ENCODE measurements around the gene SARNP.

Gene SARNP

GRCh38 chr12:55746174-55746912 is 71.2 kb downstream of the SARNP start:
- peaks cover 35% of the 10 kb centered on the region for H3K4me1 ChIP-seq
- peak overlapping the region; percentile 98 for H3K4me2 ChIP-seq
- H3K27me3 ChIP-seq: no peaks in the 10 kb centered on the region
- no peaks in the 10 kb centered on the region for H3K9me3 ChIP-seq
- peaks cover 49% of the 10 kb centered on the region for H3K36me3 ChIP-seq
- TF ChIP-seq Cebpa-rat (IDR thresholded peaks at IDR 0.05): no peak
- peak overlapping the region; percentile 83 for H3K27ac ChIP-seq
- peaks cover 48% of the 10 kb centered on the region for H4K20me1 ChIP-seq
- peak overlapping the region; percentile 92 for H3K4me3 ChIP-seq
- peak overlapping the region; percentile 76 for H3K9ac ChIP-seq

- Histone ChIP-seq H3K9me3 (no peaks in the 10 kb centered on the region), H3K27ac (peak overlapping the region; percentile 83), H3K9ac (peak overlapping the region; percentile 93), H3K36me3 (peaks cover 41% of the 10 kb centered on the region), H3K4me2 (peak overlapping the region; percentile 98), H4K20me1 (peaks cover 40% of the 10 kb centered on the region), H3K4me1 (peaks cover 35% of the 10 kb centered on the region), H3K4me3 (peak overlapping the region; percentile 92), H3K27me3 (no peaks in the 10 kb centered on the region)
- no peak for TF ChIP-seq Cebpa-rat (IDR thresholded peaks at IDR 0.05)
These were observed 72.0 kb downstream of the SARNP start for GRCh38 chr12:55745361-55746173.

- H3K9me3 ChIP-seq: no peaks in the 10 kb centered on the region
- peak overlapping the region; percentile 92 for H3K4me3 ChIP-seq
- H3K4me2 ChIP-seq: peak overlapping the region; percentile 98
- H3K27me3 ChIP-seq: no peaks in the 10 kb centered on the region
- H3K4me1 ChIP-seq: peaks cover 35% of the 10 kb centered on the region
- peak overlapping the region; percentile 76 for H3K27ac ChIP-seq
- TF ChIP-seq Cebpa-rat (IDR thresholded peaks at IDR 0.05): no peak
- peaks cover 35% of the 10 kb centered on the region; the same call in 1 of the 2 replicates for H4K20me1 ChIP-seq
- peak overlapping the region; percentile 93 for H3K9ac ChIP-seq
- H3K36me3 ChIP-seq: peaks cover 30% of the 10 kb centered on the region
These were observed 73.0 kb downstream of the SARNP start for GRCh38 chr12:55744340-55745030.

GRCh38 chr12:55743406-55744339 is 73.9 kb downstream of the SARNP start:
- Histone ChIP-seq H3K27me3 (no peaks in the 10 kb centered on the region), H3K4me2 (peak overlapping the region; percentile 98), H3K4me3 (peak overlapping the region; percentile 92), H4K20me1 (peaks cover 27% of the 10 kb centered on the region; the same call in 1 of the 2 replicates), H3K9me3 (no peaks in the 10 kb centered on the region), H3K36me3 (peaks cover 22% of the 10 kb centered on the region), H3K27ac (peak overlapping the region; percentile 76), H3K9ac (peak overlapping the region; percentile 93), H3K4me1 (peaks cover 35% of the 10 kb centered on the region)
- TF ChIP-seq Cebpa-rat (IDR thresholded peaks at IDR 0.05): no peak

- no peak for TF ChIP-seq Cebpa-rat (IDR thresholded peaks at IDR 0.05)
- H3K27ac ChIP-seq: peak within 1 kb of the TSS; percentile 83
These were observed 74.7 kb downstream of the SARNP start, which contains the start of gene GDF11 for GRCh38 chr12:55742719-55743405. Gene GDF11 (plus strand): TSS chr12:55743122. CDS start chr12:55743317, 195 bp downstream.

GRCh38 chr12:55741931-55742680 is 75.4 kb downstream of the SARNP start:
- H3K9ac ChIP-seq: peak overlapping the region; percentile 80; the same call in 1 of the 2 replicates
- H3K27ac ChIP-seq: peak overlapping the region; percentile 83
- no peaks in the 10 kb centered on the region for H3K27me3 ChIP-seq
- TF ChIP-seq Cebpa-rat (IDR thresholded peaks at IDR 0.05): no peak
- H3K4me1 ChIP-seq: peaks cover 35% of the 10 kb centered on the region
- peak overlapping the region; percentile 62 for H3K4me3 ChIP-seq
- peaks cover 11% of the 10 kb centered on the region; the same call in 1 of the 2 replicates for H4K20me1 ChIP-seq
- H3K4me2 ChIP-seq: peak overlapping the region; percentile 90
- H3K36me3 ChIP-seq: peaks cover 6% of the 10 kb centered on the region; the same call in 1 of the 2 replicates
- H3K9me3 ChIP-seq: no peaks in the 10 kb centered on the region

More at GRCh38 chr12:55742719-55743405, 74.7 kb downstream of the SARNP start, which contains the start of gene GDF11:
- Histone ChIP-seq H3K9me3 (no peaks in the 10 kb centered on the region), H3K4me1 (peaks cover 35% of the 10 kb centered on the region), H4K20me1 (peaks cover 19% of the 10 kb centered on the region; the same call in 1 of the 2 replicates), H3K4me2 (peak within 1 kb of the TSS; percentile 98), H3K4me3 (peak within 1 kb of the TSS; percentile 92), H3K9ac (peak within 1 kb of the TSS; percentile 93), H3K27me3 (no peaks in the 10 kb centered on the region), H3K36me3 (peaks cover 14% of the 10 kb centered on the region)

GRCh38 chr12:55739025-55739378 is 78.5 kb downstream of the SARNP start:
- Histone ChIP-seq H3K36me3 (no peaks in the 10 kb centered on the region), H3K9ac (no peak overlapping the region), H3K4me1 (peaks cover 29% of the 10 kb centered on the region), H3K4me2 (peak overlapping the region; percentile 98; the same call in 1 of the 2 replicates), H3K27me3 (no peaks in the 10 kb centered on the region), H3K4me3 (peak overlapping the region; percentile 73), H3K27ac (no peak overlapping the region), H4K20me1 (no peaks in the 10 kb centered on the region), H3K9me3 (no peaks in the 10 kb centered on the region)
- no peak for TF ChIP-seq Cebpa-rat (IDR thresholded peaks at IDR 0.05)
